Cardiac muscle cell (in vitro differentiated cells and primary cell): ENCODE results near the gene HSH2D. TPM values are rescaled to one million over a fixed set of nuclear protein-coding genes. Genes with fewer than 3 reads are reported as not detected.

Source experiments
- DNase-seq, 2 donors: peaks; one replicate each; pipeline versions ENCODE4 v3.0.0 to v3.0.0-alpha.2; 2010 to 2017; ENCODE audit warnings: low read depth in 1 of 2, low spot score in 1 of 2
- H3K27ac ChIP-seq: fragments of 200-600 bp; sonication (generic); 2 replicates; pipeline ENCODE4 v1.5.1; 2016
- H3K27me3 ChIP-seq: fragments of 200-600 bp; sonication (generic); 2 replicates; pipeline ENCODE4 v1.6.0; 2016; ENCODE audit warnings: control low read depth
- H3K36me3 ChIP-seq: fragments of 200-600 bp; sonication (generic); 2 replicates; pipeline ENCODE4 v1.5.1; 2016; ENCODE audit warnings: control low read depth
- H3K4me1 ChIP-seq: fragments of 200-600 bp; sonication (generic); 2 replicates; pipeline ENCODE4 v1.8.1; 2017; ENCODE audit warnings: low read depth, mild to moderate bottlenecking, mixed run types
- H3K4me3 ChIP-seq: fragments of 200-600 bp; sonication (generic); 2 replicates; pipeline ENCODE4 v1.5.1; 2016; ENCODE audit warnings: mild to moderate bottlenecking
- H3K9me3 ChIP-seq: fragments of 200-600 bp; sonication (generic); 2 replicates; pipeline ENCODE4 v1.5.1; 2017; ENCODE audit warnings: low read depth, mild to moderate bottlenecking, control low read depth
- polyA plus RNA-seq: library from polyadenylated mRNA; unstranded; fragments of >200 nt; fragmentation: Nextera tagmentation; extraction: Ambion mirVana; gene quantifications from 2 replicates; pipeline ENCODE4 v1.2.1, GENCODE V29; 2016
- total RNA-seq: library from RNA; depleted of rRNA; stranded (reverse); fragments of >200 nt; gene quantifications from 2 replicates; pipeline ENCODE4 v1.2.3, GENCODE V29; 2016
- TF ChIP-seq, protein P1 (sequence below): IDR thresholded peaks from 2 replicates; pipeline ENCODE4 v1.5.1; 2012; ENCODE audit warnings: low read depth, mild to moderate bottlenecking, low read length

Gene HSH2D
- total and polyA plus RNA-seq, 2 experiments from 2014 or later = not detected

DNA sequence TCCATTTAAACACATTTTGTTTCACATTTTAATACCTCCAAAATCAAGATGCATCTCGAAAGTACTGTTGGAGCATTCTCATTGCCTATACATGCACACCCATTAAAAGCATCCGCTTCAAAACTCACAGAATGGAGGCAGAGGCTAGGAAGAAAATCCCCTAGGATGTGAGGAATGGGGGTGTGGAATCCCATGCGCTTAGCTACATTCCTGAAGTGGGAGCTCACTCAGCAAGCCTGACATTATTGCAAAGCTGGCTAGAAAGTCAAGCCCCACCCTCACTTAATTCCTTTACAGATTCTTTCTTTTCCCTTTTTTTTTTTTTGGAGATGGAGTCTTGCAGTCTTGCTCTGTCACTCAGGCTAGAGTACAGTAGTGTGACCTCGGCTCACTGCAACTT, 37.1 kb downstream of the HSH2D start:
- no peak overlapping the region for H3K27ac ChIP-seq
- no peaks in the 10 kb centered on the region for H3K9me3 ChIP-seq
- no peaks in the 10 kb centered on the region for H3K4me1 ChIP-seq
- H3K27me3 ChIP-seq = no peaks in the 10 kb centered on the region
- no peak overlapping the region for H3K4me3 ChIP-seq
- TF ChIP-seq, protein P1, sequence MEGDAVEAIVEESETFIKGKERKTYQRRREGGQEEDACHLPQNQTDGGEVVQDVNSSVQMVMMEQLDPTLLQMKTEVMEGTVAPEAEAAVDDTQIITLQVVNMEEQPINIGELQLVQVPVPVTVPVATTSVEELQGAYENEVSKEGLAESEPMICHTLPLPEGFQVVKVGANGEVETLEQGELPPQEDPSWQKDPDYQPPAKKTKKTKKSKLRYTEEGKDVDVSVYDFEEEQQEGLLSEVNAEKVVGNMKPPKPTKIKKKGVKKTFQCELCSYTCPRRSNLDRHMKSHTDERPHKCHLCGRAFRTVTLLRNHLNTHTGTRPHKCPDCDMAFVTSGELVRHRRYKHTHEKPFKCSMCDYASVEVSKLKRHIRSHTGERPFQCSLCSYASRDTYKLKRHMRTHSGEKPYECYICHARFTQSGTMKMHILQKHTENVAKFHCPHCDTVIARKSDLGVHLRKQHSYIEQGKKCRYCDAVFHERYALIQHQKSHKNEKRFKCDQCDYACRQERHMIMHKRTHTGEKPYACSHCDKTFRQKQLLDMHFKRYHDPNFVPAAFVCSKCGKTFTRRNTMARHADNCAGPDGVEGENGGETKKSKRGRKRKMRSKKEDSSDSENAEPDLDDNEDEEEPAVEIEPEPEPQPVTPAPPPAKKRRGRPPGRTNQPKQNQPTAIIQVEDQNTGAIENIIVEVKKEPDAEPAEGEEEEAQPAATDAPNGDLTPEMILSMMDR = no peak
- DNase-seq = peak in 1 of 2 donors; percentile 52
- H3K36me3 ChIP-seq = no peaks in the 10 kb centered on the region

DNA sequence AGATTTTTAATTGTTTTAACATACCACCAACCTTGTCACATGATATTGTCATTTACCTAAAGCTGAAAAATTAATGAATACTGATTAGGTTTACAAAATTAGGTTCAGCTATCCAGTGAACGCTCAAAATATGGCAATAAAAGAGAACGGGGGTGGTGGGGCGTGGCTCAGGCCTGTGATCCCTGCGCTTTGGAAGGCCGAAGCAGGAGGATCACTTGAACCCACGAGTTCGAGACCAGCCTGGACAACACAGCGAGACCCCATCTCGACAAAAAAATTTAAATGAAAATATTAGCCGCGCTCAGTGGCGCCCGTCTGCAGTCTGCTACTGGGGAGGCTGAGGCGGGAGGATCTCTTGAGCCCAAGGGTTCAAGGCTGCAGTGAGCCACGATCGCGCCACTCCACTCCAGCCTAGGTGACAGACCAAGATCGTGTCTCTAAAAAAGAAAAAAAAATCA, 41.2 kb downstream of the HSH2D start:
- no peak overlapping the region for H3K27ac ChIP-seq

DNA sequence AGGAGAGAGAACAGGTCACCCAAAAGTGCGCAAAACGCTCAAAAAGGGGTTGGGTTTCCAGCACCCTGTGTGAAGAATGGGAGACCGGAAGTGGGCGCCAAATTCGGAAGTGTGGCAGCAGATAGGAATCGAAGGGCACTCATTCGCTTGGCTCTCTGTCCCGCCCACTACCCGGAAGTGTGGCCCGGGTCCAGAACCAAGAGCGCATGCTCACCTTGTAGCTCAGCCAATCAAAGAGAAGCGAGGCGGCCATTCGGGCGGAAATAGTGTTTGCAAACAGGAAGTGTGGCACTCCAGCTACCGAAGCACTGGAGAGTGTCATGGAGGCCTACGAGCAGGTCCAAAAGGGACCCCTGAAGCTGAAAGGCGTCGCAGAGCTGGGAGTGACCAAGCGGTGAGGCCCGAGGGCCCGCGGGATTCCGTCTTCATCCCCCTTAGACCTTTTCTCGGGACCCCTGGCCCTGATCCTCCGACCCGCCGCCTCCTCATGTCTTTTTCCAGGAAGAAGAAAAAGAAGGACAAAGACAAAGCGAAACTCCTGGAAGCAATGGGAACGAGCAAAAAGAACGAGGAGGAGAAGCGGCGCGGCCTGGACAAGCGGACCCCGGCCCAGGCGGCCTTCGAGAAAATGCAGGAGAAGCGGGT, 41.8 kb downstream of the HSH2D start, which contains the start of gene FAM32A:
FAM32A (plus strand) TSS at position 288 of the 645 bp plus-strand sequence; CDS start at position 321, 33 bp downstream.
- Histone ChIP-seq H3K4me3 (peak within 1 kb of the TSS; percentile 90), H3K36me3 (peaks cover 9% of the 10 kb centered on the region), H3K27ac (peak within 1 kb of the TSS; percentile 93), H3K9me3 (no peaks in the 10 kb centered on the region), H3K27me3 (no peaks in the 10 kb centered on the region), H3K4me1 (peaks cover 5% of the 10 kb centered on the region)
- TF ChIP-seq, protein P1 = no peak
- DNase-seq = peak; percentile 98 to 99

More for the DNA sequence above, 41.2 kb downstream of the HSH2D start:
- DNase-seq = no peak
- Histone ChIP-seq H3K36me3 (peaks cover 4% of the 10 kb centered on the region), H3K9me3 (no peaks in the 10 kb centered on the region), H3K4me3 (peak overlapping the region; percentile 26), H3K4me1 (peaks cover 5% of the 10 kb centered on the region), H3K27me3 (no peaks in the 10 kb centered on the region)
- TF ChIP-seq, protein P1 = no peak

DNA sequence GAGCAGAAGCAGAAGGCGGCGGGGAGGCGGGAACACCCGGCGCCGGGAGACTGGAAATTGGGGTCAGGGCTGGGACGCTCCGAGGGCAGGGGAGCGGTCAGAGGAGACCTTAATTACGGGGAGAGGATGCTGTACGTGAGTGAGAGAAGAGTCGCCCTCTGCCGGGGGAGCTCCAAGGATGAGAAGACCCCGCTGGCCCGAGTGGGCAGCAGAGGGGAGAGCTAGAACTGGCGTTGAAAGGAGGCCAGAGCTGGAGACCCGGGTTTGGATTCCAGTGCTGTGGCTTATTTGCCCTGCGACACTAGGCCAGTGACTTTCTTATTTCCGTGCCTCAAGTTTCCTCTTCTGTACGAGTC, 42.3 kb downstream of the HSH2D start:
- peak overlapping the region; percentile 90 for H3K4me3 ChIP-seq
- DNase-seq = peak; percentile 50 to 73
- peak overlapping the region; percentile 93 for H3K27ac ChIP-seq
- H3K27me3 ChIP-seq = no peaks in the 10 kb centered on the region
- H3K9me3 ChIP-seq = no peaks in the 10 kb centered on the region
- TF ChIP-seq, protein P1 = peak; percentile 48
- peaks cover 5% of the 10 kb centered on the region for H3K4me1 ChIP-seq
- peaks cover 14% of the 10 kb centered on the region for H3K36me3 ChIP-seq

DNA sequence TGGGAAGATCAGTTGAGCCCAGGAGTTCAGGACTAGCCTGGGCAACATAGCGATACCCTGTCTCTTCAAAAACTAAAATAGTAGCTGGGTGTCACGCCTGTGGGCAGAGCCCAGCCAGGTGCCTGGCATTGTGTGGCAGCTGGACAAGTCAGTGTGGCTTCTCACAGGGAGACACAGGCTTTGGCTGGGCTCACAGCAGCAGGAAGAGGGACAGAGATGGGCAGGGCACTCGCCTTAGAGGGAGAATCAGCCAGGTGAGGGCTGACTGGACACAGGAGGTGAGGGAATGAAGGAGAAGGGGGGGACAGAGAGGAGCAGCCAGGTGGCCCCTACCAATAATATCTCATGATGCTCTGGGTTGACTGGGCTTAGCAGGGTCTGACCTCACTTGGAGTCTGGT, 45.0 kb downstream of the HSH2D start:
- TF ChIP-seq, protein P1 = no peak
- Histone ChIP-seq H3K36me3 (peaks cover 28% of the 10 kb centered on the region), H3K4me3 (no peak overlapping the region), H3K27ac (no peak overlapping the region), H3K9me3 (no peaks in the 10 kb centered on the region), H3K27me3 (no peaks in the 10 kb centered on the region), H3K4me1 (peaks cover 5% of the 10 kb centered on the region)
- DNase-seq = no peak
